IMR-90 (cell line): ENCODE data around the gene PPP1R16B.

Experiments
- BHLHE40 ChIP-seq: fragments of 150-350 bp; IDR thresholded peaks from 2 replicates; pipeline ENCODE4 v1.6.1; 2016; ENCODE audit warnings: mild to moderate bottlenecking, low read depth, low read length
- CEBPB ChIP-seq: IDR thresholded peaks from 2 replicates; pipeline ENCODE4 v1.6.1; 2012; ENCODE audit warnings: low read depth, low read length, improper control_type of control experiment
- CHD1 ChIP-seq: IDR thresholded peaks from 2 replicates; pipeline ENCODE4 v1.6.1; 2012; ENCODE audit warnings: low read depth, low read length, improper control_type of control experiment
- FOS ChIP-seq: fragments of 150-350 bp; IDR thresholded peaks from 2 replicates; pipeline ENCODE4 v1.6.1; 2016; ENCODE audit warnings: low read depth, low read length
- MAZ ChIP-seq: IDR thresholded peaks from 2 replicates; pipeline ENCODE4 v1.6.1; 2012; ENCODE audit warnings: low read depth, mild to moderate bottlenecking, low read length, improper control_type of control experiment, moderate library complexity, borderline replicate concordance
- MXI1 ChIP-seq: IDR thresholded peaks from 2 replicates; pipeline ENCODE4 v1.6.1; 2012; ENCODE audit warnings: low read depth, mild to moderate bottlenecking, low read length, moderate library complexity, borderline replicate concordance
- POLR2A ChIP-seq: IDR thresholded peaks from 2 replicates; pipeline ENCODE4 v1.6.1; 2012; ENCODE audit warnings: mild to moderate bottlenecking, low read depth, low read length
- SMC3 ChIP-seq: fragments of 150-350 bp; IDR thresholded peaks from 2 replicates; pipeline ENCODE4 v1.6.1; 2016; ENCODE audit warnings: low read depth, mild to moderate bottlenecking, antibody characterized with exemption, low read length, moderate library complexity
- TF ChIP-seq, protein P1 (sequence below): conservative IDR thresholded peaks from 2 replicates; pipeline ENCODE4 v1.5.1; 2012; ENCODE audit warnings: mild to moderate bottlenecking, low read depth, low read length, improper control_type of control experiment
- TF ChIP-seq, protein P2 (sequence below): fragments of 150-350 bp; IDR thresholded peaks from 2 replicates; pipeline ENCODE4 v1.6.1; 2016; ENCODE audit warnings: low read depth, mild to moderate bottlenecking, low read length, moderate library complexity, borderline replicate concordance

DNA sequence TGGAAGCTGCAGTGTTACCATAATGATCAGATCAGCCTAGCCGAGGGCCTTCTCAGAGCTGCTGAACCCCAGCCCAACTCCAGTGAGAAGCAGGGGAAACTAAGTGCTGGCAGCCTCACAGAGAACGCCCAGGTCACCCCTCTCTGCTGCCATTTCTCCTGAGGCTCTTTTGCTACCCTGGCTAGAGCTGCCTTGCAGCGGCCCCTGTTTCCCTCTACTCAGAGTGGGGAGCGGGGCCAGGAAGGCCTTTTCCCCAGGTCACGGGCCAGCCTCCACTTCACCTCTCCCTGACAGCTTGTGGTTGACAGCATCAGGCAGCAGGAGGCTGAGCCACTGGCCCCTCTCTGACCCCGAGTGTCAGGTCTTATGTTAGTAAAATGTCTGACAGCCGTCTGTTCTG, 34.5 kb upstream of the PPP1R16B start:
- TF ChIP-seq, protein P1, sequence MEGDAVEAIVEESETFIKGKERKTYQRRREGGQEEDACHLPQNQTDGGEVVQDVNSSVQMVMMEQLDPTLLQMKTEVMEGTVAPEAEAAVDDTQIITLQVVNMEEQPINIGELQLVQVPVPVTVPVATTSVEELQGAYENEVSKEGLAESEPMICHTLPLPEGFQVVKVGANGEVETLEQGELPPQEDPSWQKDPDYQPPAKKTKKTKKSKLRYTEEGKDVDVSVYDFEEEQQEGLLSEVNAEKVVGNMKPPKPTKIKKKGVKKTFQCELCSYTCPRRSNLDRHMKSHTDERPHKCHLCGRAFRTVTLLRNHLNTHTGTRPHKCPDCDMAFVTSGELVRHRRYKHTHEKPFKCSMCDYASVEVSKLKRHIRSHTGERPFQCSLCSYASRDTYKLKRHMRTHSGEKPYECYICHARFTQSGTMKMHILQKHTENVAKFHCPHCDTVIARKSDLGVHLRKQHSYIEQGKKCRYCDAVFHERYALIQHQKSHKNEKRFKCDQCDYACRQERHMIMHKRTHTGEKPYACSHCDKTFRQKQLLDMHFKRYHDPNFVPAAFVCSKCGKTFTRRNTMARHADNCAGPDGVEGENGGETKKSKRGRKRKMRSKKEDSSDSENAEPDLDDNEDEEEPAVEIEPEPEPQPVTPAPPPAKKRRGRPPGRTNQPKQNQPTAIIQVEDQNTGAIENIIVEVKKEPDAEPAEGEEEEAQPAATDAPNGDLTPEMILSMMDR, result no peak
- no peak for TF ChIP-seq SMC3
- TF ChIP-seq POLR2A, result no peak
- TF ChIP-seq CHD1, result no peak
- no peak for TF ChIP-seq FOS
- TF ChIP-seq, protein P2, sequence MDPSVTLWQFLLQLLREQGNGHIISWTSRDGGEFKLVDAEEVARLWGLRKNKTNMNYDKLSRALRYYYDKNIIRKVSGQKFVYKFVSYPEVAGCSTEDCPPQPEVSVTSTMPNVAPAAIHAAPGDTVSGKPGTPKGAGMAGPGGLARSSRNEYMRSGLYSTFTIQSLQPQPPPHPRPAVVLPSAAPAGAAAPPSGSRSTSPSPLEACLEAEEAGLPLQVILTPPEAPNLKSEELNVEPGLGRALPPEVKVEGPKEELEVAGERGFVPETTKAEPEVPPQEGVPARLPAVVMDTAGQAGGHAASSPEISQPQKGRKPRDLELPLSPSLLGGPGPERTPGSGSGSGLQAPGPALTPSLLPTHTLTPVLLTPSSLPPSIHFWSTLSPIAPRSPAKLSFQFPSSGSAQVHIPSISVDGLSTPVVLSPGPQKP, result no peak
- TF ChIP-seq MAZ, result no peak
- TF ChIP-seq MXI1, result no peak
- no peak for TF ChIP-seq BHLHE40
- TF ChIP-seq CEBPB, result no peak
